Activated T-cell treated with anti-CD3 and anti-CD28 coated beads, Interleukin-2, amount 50 U/mL, for 72 hours (primary cell): ENCODE results near the gene PRSS3. TPM values are rescaled to one million over a fixed set of nuclear protein-coding genes. Genes with fewer than 3 reads are reported as not detected.
A peak's percentile ranks its signal among the peaks of the same experiment; 100 is the strongest.
"Not testable (repeated sequence)": the region's sequence is repeated elsewhere in the genome, so short reads cannot be mapped to it uniquely, and the experiment has no call there.

Experiments
- ATAC-seq, 2 donors: fragments of 150-1000 bp; cut with Tn5 transposase; replicated peaks in 1 of 2; 2 replicates each; pipeline ENCODE4 v1.10.0; 2021; ENCODE audit warnings: moderate library complexity in 2 of 2, mild to moderate bottlenecking in 1 of 2
- DNase-seq, 2 donors: peaks; one replicate each; pipeline ENCODE4 v3.0.0; 2021 to 2022; ENCODE audit warnings: mixed read lengths in 1 of 2
- H3K27ac Mint-ChIP-seq: one replicate; pipeline ENCODE4 v1.8.0; 2022; ENCODE audit warnings: mild to moderate bottlenecking, moderate library complexity, mixed read lengths
- H3K27me3 Mint-ChIP-seq: one replicate; pipeline ENCODE4 v1.8.0; 2022; ENCODE audit warnings: low read depth, mixed read lengths
- H3K36me3 Mint-ChIP-seq, 2 donors: one replicate each; pipeline ENCODE4 v1.8.0; 2022; ENCODE audit warnings: mixed read lengths in 2 of 2, mild to moderate bottlenecking in 1 of 2; ENCODE audit not compliant: insufficient read depth in 2 of 2
- H3K4me1 Mint-ChIP-seq: one replicate; pipeline ENCODE4 v1.8.0; 2022; ENCODE audit warnings: low read depth, mixed read lengths
- H3K4me3 Mint-ChIP-seq, 2 donors: one replicate each; pipeline ENCODE4 v1.8.0; 2022; ENCODE audit warnings: mild to moderate bottlenecking in 2 of 2, mixed read lengths in 2 of 2, moderate library complexity in 2 of 2
- H3K9me3 Mint-ChIP-seq, 2 donors: one replicate each; pipeline ENCODE4 v1.8.0; 2022; ENCODE audit warnings: mixed read lengths in 2 of 2
- total RNA-seq, 2 donors: library from RNA; stranded (reverse); gene quantifications; one replicate each; pipeline ENCODE4 v1.2.3, GENCODE V29; 2022

PRSS3 gene
- total RNA-seq, result not detected

GRCh38 chr9:33795281-33795680 lies at the start of gene PRSS3:
PRSS3 (plus strand) TSS chr9:33795561; CDS start chr9:33795574, 13 bp downstream.
- Mint-ChIP-seq H3K9me3 (no peaks in the 10 kb centered on the region), H3K36me3 (no peaks in the 10 kb centered on the region), H3K4me1 (peaks cover 7% of the 10 kb centered on the region), H3K4me3 (no peak within 1 kb of the TSS), H3K27ac (no peak within 1 kb of the TSS), H3K27me3 (peaks cover 20% of the 10 kb centered on the region)
- DNase-seq, result no peak
- no peak for ATAC-seq

DNA sequence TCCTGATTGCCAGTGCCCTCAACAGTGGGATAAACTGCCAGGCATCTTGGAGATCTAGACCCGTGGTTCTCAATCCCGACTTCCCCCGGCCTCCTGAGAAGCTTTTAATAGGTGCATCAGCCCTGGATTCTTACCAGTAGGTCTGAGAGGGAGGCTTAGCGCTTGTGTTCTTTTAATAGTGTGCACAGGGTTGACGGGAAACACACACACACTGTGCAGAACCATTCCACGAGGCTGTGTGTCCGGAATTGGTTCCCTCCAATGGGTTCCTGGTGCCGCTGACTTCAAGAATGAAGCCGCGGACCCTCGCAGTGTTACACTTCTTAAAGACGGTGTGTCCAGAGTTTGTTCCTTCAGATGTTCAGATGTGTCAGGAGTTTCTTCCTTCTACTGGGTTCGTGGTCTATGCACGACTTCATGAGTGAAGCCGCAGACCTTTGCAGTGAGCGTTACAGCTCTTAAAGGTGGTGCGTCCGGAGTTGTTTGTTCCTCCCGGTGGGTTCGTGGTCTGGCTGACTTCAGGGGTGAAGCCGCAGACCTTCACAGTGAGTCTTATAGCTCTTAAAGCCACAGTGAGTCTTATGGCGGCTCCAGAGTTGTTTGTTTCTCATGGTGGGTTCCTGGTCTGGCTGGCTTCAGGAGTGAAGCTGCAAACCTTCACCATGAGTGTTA lies 46.6 kb upstream of the PRSS3 start:
- ATAC-seq (peak; percentile 74 to 82), DNase-seq (peak; percentile 55 to 57)
- H3K4me3 Mint-ChIP-seq, result peak overlapping the region; percentile 75 to 84
- peaks cover 39% of the 10 kb centered on the region for H3K4me1 Mint-ChIP-seq
- peaks cover 0 to 1% of the 10 kb centered on the region in 2 donors for H3K36me3 Mint-ChIP-seq
- H3K27me3 Mint-ChIP-seq, result peaks cover 80% of the 10 kb centered on the region
- H3K9me3 Mint-ChIP-seq, result no peaks in the 10 kb centered on the region
- no peak overlapping the region for H3K27ac Mint-ChIP-seq

- peaks cover 39% of the 10 kb centered on the region for H3K4me1 Mint-ChIP-seq
- H3K36me3 Mint-ChIP-seq, H3K9me3 Mint-ChIP-seq, H3K27ac Mint-ChIP-seq: not testable (repeated sequence)
- peak; percentile 63 to 79 for ATAC-seq
- H3K4me3 Mint-ChIP-seq, result peak overlapping the region; percentile 75 to 84
- DNase-seq, result peak in 1 of 2 donors; percentile 58
- peaks cover 85% of the 10 kb centered on the region for H3K27me3 Mint-ChIP-seq
Measured at GRCh38 chr9:33749305-33749654, 46.1 kb upstream of the PRSS3 start.

- peaks cover 0 to 1% of the 10 kb centered on the region in 2 donors for H3K36me3 Mint-ChIP-seq
- H3K27ac Mint-ChIP-seq, result no peak overlapping the region
- peak overlapping the region; percentile 37 to 61 for H3K4me3 Mint-ChIP-seq
- H3K9me3 Mint-ChIP-seq, result no peaks in the 10 kb centered on the region
- H3K4me1 Mint-ChIP-seq, result peaks cover 39% of the 10 kb centered on the region
- DNase-seq (no peak), ATAC-seq (no peak)
- H3K27me3 Mint-ChIP-seq, result peaks cover 86% of the 10 kb centered on the region
Measured at GRCh38 chr9:33750307-33750838, 45.0 kb upstream of the PRSS3 start.

- Mint-ChIP-seq H3K4me1 (peaks cover 39% of the 10 kb centered on the region), H3K27ac (no peak overlapping the region), H3K4me3 (peak overlapping the region; percentile 42 to 61), H3K27me3 (peaks cover 86% of the 10 kb centered on the region), H3K9me3 (no peaks in the 10 kb centered on the region), H3K36me3 (peaks cover 0 to 1% of the 10 kb centered on the region in 2 donors)
- DNase-seq (no peak), ATAC-seq (no peak)
Measured at GRCh38 chr9:33750839-33751339, 44.5 kb upstream of the PRSS3 start.

GRCh38 chr9:33751536-33752129 lies 43.7 kb upstream of the PRSS3 start:
- H3K4me1 Mint-ChIP-seq, result peaks cover 39% of the 10 kb centered on the region
- no peak overlapping the region for H3K27ac Mint-ChIP-seq
- H3K27me3 Mint-ChIP-seq, result peaks cover 86% of the 10 kb centered on the region
- H3K36me3 Mint-ChIP-seq, result peaks cover 0 to 1% of the 10 kb centered on the region in 2 donors
- peak overlapping the region; percentile 29 to 61 for H3K4me3 Mint-ChIP-seq
- ATAC-seq, result no peak
- no peaks in the 10 kb centered on the region for H3K9me3 Mint-ChIP-seq
- DNase-seq, result no peak

GRCh38 chr9:33752130-33752637 lies 43.2 kb upstream of the PRSS3 start:
- ATAC-seq, result no peak
- no peak overlapping the region for H3K27ac Mint-ChIP-seq
- H3K27me3 Mint-ChIP-seq, result peaks cover 85% of the 10 kb centered on the region
- peaks cover 0 to 1% of the 10 kb centered on the region in 2 donors for H3K36me3 Mint-ChIP-seq
- no peaks in the 10 kb centered on the region for H3K9me3 Mint-ChIP-seq
- no peak for DNase-seq
- H3K4me3 Mint-ChIP-seq, result no peak overlapping the region
- peaks cover 39% of the 10 kb centered on the region for H3K4me1 Mint-ChIP-seq

DNA sequence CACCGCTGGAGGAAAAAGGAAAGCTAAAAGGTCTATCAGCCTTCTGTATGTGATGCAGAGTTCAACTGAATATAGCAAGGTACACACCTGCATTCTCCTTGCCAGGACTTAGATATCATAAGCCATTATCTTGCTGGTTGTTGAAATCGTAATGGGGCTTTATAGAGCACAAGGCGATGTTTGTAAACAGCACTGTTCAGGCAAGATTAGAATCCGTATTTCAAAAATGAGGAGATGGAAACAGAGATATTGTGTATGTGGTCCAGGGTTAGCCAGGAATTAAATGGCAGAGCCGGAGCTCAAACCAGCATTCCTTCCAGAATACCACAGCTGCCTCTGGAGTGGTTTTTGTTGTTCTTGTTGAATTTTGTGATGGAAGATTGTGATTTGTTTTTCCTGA lies 42.6 kb upstream of the PRSS3 start:
- DNase-seq, H3K27ac Mint-ChIP-seq, H3K4me3 Mint-ChIP-seq, H3K36me3 Mint-ChIP-seq, H3K9me3 Mint-ChIP-seq, ATAC-seq: not testable (repeated sequence)
- peaks cover 86% of the 10 kb centered on the region for H3K27me3 Mint-ChIP-seq
- peaks cover 39% of the 10 kb centered on the region for H3K4me1 Mint-ChIP-seq

- H3K27ac Mint-ChIP-seq, H3K36me3 Mint-ChIP-seq, H3K4me1 Mint-ChIP-seq, DNase-seq, H3K9me3 Mint-ChIP-seq, ATAC-seq, H3K4me3 Mint-ChIP-seq: not testable (repeated sequence)
- peaks cover 41% of the 10 kb centered on the region for H3K27me3 Mint-ChIP-seq
Measured at GRCh38 chr9:33759648-33760047, 35.7 kb upstream of the PRSS3 start.

DNA sequence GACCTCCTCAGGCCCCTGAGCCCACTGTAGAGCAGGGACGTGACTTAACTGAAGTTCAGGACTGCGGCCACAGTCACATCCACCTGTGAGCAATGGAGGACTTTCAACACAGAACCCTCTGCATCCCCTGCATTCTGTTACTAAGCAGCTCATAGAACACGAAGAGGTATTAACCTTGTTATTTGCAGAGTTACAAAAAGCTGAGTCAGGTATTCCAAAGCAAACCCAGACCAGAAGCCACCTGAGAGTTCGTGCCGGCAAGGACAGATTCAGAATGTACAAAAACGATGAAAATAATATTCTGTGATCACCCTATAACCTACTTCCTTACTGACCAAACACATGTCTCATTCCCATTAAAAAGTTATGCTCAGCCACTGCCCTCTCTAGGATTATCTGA lies 33.0 kb upstream of the PRSS3 start:
- Mint-ChIP-seq H3K27ac (no peak overlapping the region), H3K36me3 (no peaks in the 10 kb centered on the region), H3K27me3 (peaks cover 23% of the 10 kb centered on the region), H3K9me3 (no peaks in the 10 kb centered on the region), H3K4me1 (peaks cover 5% of the 10 kb centered on the region), H3K4me3 (no peak overlapping the region)
- no peak for ATAC-seq
- no peak for DNase-seq

DNA sequence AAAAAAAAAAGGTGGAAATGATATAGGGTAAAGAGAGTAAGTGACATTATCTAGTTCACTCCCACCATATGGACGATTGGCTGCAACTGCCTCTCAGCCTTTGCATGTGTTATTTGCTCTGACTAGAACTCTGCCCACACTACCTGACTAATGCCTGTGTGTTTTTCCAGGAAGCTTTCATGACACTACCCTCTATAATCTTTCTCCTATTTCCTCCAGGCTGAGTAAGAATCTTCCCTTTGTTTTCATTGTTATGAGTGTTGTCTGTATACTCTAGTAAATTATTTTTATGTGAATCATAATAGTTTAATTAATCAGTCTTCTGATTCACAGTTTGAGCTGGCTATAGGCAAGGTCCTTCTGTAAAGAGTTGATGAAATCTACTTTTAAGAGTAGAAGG lies 31.7 kb upstream of the PRSS3 start:
- H3K4me1 Mint-ChIP-seq, H3K9me3 Mint-ChIP-seq, H3K36me3 Mint-ChIP-seq, DNase-seq, H3K27ac Mint-ChIP-seq: not testable (repeated sequence)
- H3K4me3 Mint-ChIP-seq, result peak overlapping the region in 1 of 2 donors; percentile 19
- peaks cover 12% of the 10 kb centered on the region for H3K27me3 Mint-ChIP-seq
- ATAC-seq, result peak; percentile 87 to 96

GRCh38 chr9:33765411-33765810 lies 29.9 kb upstream of the PRSS3 start:
- Mint-ChIP-seq H3K9me3 (no peaks in the 10 kb centered on the region), H3K27me3 (no peaks in the 10 kb centered on the region), H3K4me3 (no peak overlapping the region), H3K36me3 (no peaks in the 10 kb centered on the region), H3K27ac (no peak overlapping the region), H3K4me1 (peaks cover 5% of the 10 kb centered on the region)
- DNase-seq, result no peak
- ATAC-seq, result no peak

- not testable (repeated sequence) for H3K27ac Mint-ChIP-seq, H3K4me3 Mint-ChIP-seq, H3K9me3 Mint-ChIP-seq, H3K36me3 Mint-ChIP-seq, DNase-seq, H3K27me3 Mint-ChIP-seq, H3K4me1 Mint-ChIP-seq
- ATAC-seq, result peak; percentile 51 to 58
Measured at GRCh38 chr9:33770156-33770880, 25.0 kb upstream of the PRSS3 start.
